ENCODE measurements around the gene PLPPR3. TPM values are rescaled to one million over a fixed set of nuclear protein-coding genes. Genes with fewer than 3 reads are reported as not detected.
A peak's percentile ranks its signal among the peaks of the same experiment; 100 is the strongest.

Gene PLPPR3
- total RNA-seq, 2 experiments from 2014 or later: not detected

DNA sequence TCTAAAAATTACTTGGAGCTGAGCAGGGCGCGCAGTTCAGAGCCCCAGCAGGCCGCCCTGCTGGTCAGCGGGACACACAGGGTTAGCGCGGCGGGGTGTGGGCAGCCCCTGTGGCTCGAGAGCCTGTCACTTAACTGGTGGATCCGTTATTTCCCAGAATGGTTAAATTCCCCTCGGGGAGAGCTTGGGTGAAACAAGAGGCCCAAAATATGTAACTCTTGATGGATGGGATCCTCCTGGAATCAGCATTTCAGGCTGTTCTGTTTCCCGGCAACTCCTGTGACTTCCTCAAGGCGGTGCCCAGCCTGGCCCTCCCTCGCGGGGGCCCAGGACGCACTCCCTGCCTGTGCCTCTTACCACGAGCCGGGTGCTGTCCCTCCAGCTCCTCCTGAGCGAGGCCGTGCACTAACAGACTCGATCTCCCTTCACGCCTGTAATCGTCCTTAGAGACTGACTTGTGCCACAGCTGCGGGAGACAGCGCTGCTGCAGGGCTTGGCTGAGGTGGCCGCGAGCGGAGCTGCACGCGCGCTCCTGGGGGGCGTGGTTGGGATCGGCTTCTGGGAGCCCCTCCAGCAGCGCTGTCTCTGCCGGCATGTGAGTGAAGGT, 14.8 kb downstream of the PLPPR3 start:
- Mint-ChIP-seq H3K4me1 (peaks cover 14% of the 10 kb centered on the region), H3K36me3 (ENCODE audit: low read depth) (peaks cover 57% of the 10 kb centered on the region), H3K9me3 (no peaks in the 10 kb centered on the region), H3K4me3 (no peak overlapping the region), H3K27ac (no peak overlapping the region), H3K27me3 (no peaks in the 10 kb centered on the region)
- DNase-seq: no peak
- POLR2A ChIA-PET: no interaction called here
- CTCF ChIA-PET: no interaction called here

GRCh38 chr19:805600-806550, 15.9 kb downstream of the PLPPR3 start:
- ChIA-PET CTCF (no interaction called here), POLR2A (no interaction called here)
- H3K4me3 Mint-ChIP-seq: no peak overlapping the region
- peaks cover 54% of the 10 kb centered on the region for H3K36me3 Mint-ChIP-seq (ENCODE audit: low read depth)
- DNase-seq: no peak
- no peak overlapping the region for H3K27ac Mint-ChIP-seq
- peaks cover 24% of the 10 kb centered on the region for H3K4me1 Mint-ChIP-seq
- H3K27me3 Mint-ChIP-seq: no peaks in the 10 kb centered on the region
- no peaks in the 10 kb centered on the region for H3K9me3 Mint-ChIP-seq

GRCh38 chr19:805166-805551, 16.6 kb downstream of the PLPPR3 start:
- Mint-ChIP-seq H3K9me3 (no peaks in the 10 kb centered on the region), H3K4me1 (peaks cover 30% of the 10 kb centered on the region), H3K4me3 (no peak overlapping the region), H3K36me3 (ENCODE audit: low read depth) (peaks cover 54% of the 10 kb centered on the region), H3K27ac (no peak overlapping the region), H3K27me3 (no peaks in the 10 kb centered on the region)
- ChIA-PET POLR2A (no interaction called here), CTCF (no interaction called here)
- no peak for DNase-seq

DNA sequence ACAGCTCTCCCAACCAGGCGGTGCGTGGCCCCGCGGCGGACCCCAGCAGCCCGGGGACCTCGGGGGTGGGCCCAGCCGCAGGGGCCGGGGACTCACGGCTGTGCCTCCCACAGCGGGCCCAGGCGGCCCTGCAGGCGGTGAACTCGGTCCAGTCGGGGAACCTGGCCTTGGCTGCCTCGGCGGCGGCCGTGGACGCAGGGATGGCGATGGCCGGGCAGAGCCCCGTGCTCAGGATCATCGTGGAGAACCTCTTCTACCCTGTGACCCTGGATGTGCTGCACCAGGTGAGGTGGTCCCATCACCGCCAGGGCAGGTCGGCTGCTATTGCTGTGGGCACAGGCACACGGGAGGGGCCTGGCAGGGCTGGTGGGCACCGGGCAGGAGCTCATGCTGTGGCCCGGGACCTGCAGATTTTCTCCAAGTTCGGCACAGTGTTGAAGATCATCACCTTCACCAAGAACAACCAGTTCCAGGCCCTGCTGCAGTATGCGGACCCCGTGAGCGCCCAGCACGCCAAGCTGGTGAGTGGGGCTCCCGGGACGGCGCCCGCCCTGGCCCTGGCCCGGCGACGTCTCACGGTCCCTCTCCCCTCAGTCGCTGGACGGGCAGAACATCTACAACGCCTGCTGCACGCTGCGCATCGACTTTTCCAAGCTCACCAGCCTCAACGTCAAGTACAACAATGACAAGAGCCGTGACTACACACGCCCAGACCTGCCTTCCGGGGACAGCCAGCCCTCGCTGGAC, 17.2 kb downstream of the PLPPR3 start:
- no peaks in the 10 kb centered on the region for H3K9me3 Mint-ChIP-seq
- peaks cover 53% of the 10 kb centered on the region for H3K36me3 Mint-ChIP-seq (ENCODE audit: low read depth)
- H3K27ac Mint-ChIP-seq: no peak overlapping the region
- DNase-seq: no peak
- no peaks in the 10 kb centered on the region for H3K27me3 Mint-ChIP-seq
- ChIA-PET CTCF (no interaction called here), POLR2A (no interaction called here)
- H3K4me3 Mint-ChIP-seq: no peak overlapping the region
- peaks cover 35% of the 10 kb centered on the region for H3K4me1 Mint-ChIP-seq

GRCh38 chr19:803686-804418, 17.9 kb downstream of the PLPPR3 start:
- no peak overlapping the region for H3K4me3 Mint-ChIP-seq
- H3K9me3 Mint-ChIP-seq: no peaks in the 10 kb centered on the region
- H3K4me1 Mint-ChIP-seq: peaks cover 41% of the 10 kb centered on the region
- H3K27me3 Mint-ChIP-seq: no peaks in the 10 kb centered on the region
- H3K36me3 Mint-ChIP-seq (ENCODE audit: low read depth): peaks cover 57% of the 10 kb centered on the region
- H3K27ac Mint-ChIP-seq: no peak overlapping the region
- DNase-seq: no peak
- POLR2A ChIA-PET: no interaction called here
- CTCF ChIA-PET: no interaction called here

DNA sequence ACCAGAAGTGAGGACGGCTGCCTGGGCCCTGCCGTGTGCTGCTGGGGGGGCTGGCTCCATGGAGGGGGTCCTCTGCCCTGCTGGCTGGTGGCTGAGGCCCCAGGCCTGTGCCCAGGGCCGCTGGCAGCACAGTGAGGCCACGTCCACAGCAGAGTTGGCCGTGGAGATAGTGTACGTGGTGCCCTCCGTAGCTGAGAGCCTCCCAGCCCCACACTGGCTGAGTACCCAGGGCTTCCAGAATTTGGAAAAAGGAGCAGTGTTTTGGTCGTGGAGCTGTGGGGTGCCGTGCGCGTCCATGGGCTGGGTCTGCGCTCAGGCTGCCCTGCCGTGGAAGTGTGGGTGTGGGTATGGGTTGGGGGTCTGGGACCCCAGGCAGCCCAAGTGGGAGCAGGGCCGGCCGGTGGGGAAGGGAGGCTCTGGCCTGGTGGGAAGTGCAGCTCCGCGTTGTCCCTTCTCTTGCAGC, 18.6 kb downstream of the PLPPR3 start:
- no peaks in the 10 kb centered on the region for H3K27me3 Mint-ChIP-seq
- peaks cover 41% of the 10 kb centered on the region for H3K4me1 Mint-ChIP-seq
- H3K4me3 Mint-ChIP-seq: no peak overlapping the region
- H3K36me3 Mint-ChIP-seq (ENCODE audit: low read depth): peaks cover 57% of the 10 kb centered on the region
- H3K27ac Mint-ChIP-seq: no peak overlapping the region
- ChIA-PET CTCF (interaction anchor here (0.9 kb wide), 1 partner anchor 30 kb away, joined by 3 read pairs; no protein-coding TSS in a partner anchor), POLR2A (no interaction called here)
- no peak for DNase-seq
- no peaks in the 10 kb centered on the region for H3K9me3 Mint-ChIP-seq

DNA sequence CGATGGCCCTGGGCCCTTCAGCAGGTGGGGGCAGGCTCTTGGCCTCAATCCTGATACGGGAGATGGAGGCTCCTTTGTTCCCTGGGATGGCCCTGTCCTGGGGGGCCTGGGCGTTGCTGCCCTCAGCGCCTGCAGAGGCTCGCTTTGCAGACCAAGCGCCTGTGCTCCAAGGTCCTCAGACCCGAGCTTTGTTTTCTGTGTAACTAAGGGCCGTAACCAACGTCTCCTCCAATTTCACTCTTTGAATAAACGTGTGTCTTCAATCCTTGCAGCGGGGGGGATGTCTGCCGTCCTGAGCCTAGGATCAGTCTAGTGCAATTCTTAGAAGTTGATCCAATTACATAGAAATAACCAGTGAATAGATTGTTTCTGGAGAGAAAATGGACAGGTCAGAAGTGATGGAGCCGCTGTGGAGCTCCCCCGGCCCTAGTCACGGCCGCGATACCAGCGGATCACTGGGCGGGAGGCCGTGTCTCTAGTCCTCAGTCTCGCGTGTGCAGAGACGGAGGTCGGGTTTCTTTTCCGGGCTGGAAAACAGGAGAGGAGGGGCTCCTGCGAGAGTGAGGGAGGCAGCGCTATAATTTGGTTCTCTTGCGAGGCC, 19.2 kb downstream of the PLPPR3 start:
- ChIA-PET POLR2A (no interaction called here), CTCF (interaction anchor here (0.9 to 1.6 kb wide), 2 partner anchors 9 to 30 kb away, joined by 3 read pairs; no protein-coding TSS in a partner anchor)
- H3K36me3 Mint-ChIP-seq (ENCODE audit: low read depth): peaks cover 51% of the 10 kb centered on the region
- H3K27ac Mint-ChIP-seq: peak overlapping the region; percentile 75
- no peak overlapping the region for H3K4me3 Mint-ChIP-seq
- DNase-seq: no peak
- no peaks in the 10 kb centered on the region for H3K27me3 Mint-ChIP-seq
- H3K4me1 Mint-ChIP-seq: peaks cover 41% of the 10 kb centered on the region
- H3K9me3 Mint-ChIP-seq: no peaks in the 10 kb centered on the region

DNA sequence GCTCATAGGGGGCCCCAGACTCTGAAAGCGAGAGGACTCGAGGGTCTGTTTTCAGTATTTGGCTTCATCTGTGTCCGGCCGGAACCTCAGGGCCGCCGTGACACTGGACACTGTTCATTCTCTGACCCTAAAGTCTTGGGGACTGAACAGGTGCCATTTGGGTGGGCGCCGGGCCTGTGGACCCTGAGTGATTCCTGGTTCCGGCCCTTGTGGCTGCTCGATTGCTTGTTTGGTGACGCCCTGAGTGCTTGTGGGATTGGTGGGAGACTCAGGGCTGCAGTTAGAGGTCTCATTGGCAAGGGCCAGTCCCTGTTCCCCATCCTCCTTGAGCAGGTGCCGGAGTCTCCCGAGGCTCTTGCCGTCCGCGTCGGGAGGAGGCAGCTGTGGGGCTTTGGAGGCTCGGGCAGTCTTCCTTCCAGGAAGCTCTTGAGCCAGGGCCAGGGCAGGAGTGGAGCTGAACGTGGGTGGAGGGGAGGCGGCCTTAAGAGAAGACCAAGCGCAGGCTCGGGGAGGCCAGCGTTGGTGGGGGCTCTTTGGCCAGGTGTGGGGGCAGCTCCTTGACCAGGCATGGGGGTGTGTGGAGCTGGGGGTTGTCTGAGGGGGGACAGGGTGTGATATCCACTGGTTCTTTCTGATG, 19.8 kb downstream of the PLPPR3 start:
- CTCF ChIA-PET: interaction anchor here (0.6 to 1.6 kb wide), 2 partner anchors 9 to 19 kb away, joined by 3 to 4 read pairs; no protein-coding TSS in a partner anchor
- POLR2A ChIA-PET: no interaction called here
- Mint-ChIP-seq H3K4me1 (peaks cover 37% of the 10 kb centered on the region), H3K27ac (no peak overlapping the region), H3K36me3 (ENCODE audit: low read depth) (peaks cover 45% of the 10 kb centered on the region), H3K4me3 (peak overlapping the region; percentile 60), H3K9me3 (no peaks in the 10 kb centered on the region), H3K27me3 (no peaks in the 10 kb centered on the region)
- no peak for DNase-seq

DNA sequence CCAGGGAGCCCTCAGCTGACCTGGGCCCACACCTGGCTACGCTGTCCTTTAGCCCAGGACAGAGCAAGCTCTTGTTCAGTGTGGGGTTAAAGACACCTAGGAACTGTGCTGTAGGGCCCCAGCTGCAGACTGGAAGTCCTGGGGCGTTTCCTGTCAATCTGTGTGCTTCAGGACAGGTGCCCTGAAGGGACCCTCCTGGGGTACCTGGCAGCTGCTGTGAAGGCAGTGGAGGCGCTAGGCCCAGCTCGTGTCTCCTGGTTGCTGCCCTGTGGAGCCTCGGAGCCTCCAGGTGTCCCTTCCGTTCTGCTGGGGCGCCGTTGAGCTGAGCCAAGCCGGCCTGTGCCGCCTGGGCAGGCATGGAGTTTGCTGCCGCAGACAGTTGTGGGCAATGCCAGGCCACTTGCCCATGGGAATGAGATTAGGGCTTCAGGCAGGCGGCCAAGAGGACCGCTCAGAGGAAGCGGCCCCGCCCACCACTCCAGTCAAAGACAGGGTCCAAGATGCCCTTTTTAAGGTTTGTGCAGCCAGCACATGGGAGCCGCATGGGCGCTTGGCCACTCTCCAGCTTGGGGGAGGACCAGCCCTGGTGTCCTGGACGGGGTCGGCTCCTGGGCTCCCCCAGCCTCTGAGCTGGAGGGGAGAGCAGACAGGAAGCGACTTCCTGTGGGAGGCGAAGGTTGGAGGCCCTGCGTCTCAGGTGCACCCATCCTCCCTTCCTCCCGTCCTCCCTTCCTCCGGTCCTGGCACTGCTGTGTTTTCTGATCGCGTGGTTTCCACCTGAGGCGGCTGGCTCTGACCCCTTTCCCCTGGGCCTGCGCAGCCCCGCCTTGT, 20.5 kb downstream of the PLPPR3 start:
- ChIA-PET POLR2A (no interaction called here), CTCF (interaction anchor here (0.6 to 1.6 kb wide), 2 partner anchors 10 to 18 kb away, joined by 3 to 4 read pairs; no protein-coding TSS in a partner anchor)
- H3K27ac Mint-ChIP-seq: peak overlapping the region; percentile 36
- H3K4me1 Mint-ChIP-seq: peaks cover 40% of the 10 kb centered on the region
- H3K27me3 Mint-ChIP-seq: no peaks in the 10 kb centered on the region
- H3K36me3 Mint-ChIP-seq (ENCODE audit: low read depth): peaks cover 44% of the 10 kb centered on the region
- no peaks in the 10 kb centered on the region for H3K9me3 Mint-ChIP-seq
- DNase-seq: no peak
- H3K4me3 Mint-ChIP-seq: peak overlapping the region; percentile 60

DNA sequence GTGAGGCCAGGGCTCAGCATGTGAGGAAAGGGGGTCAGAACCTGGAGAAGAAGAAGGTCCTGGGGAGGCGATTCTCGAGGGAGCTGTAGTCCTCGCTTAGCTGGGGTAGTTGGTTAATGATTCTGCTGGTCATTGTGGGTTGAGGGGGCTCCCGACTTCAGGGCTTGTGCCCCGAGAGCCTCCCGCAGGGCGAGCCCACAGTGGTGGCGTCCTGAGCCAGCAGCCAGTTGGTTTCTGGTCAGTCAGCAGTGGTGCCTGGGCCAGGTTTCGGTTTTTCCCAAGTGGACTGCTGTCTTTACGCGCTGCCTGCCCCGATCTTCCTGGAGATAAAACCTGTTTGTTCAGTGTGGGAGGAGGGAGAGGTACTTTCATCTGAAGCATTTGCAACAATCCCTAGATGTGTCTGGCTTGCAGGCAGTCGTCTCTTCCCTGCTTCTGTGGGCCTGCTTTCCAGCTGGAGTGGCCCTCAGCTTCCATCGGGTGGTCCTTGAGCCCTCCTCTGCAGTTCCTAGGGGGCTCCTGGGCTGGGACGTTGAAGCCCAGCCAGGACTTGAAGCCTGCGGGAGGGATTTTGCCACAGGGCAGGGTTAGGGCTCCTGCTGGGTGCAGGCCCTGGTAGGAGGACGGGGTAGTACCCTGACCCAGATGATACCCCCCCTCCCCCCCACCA, 21.3 kb downstream of the PLPPR3 start:
- DNase-seq: no peak
- H3K27ac Mint-ChIP-seq: peak overlapping the region; percentile 80
- H3K4me1 Mint-ChIP-seq: peaks cover 40% of the 10 kb centered on the region
- no peaks in the 10 kb centered on the region for H3K9me3 Mint-ChIP-seq
- POLR2A ChIA-PET: interaction anchor here (0.7 kb wide), 1 partner anchor 93 kb away, joined by 3 read pairs; no protein-coding TSS in a partner anchor
- H3K36me3 Mint-ChIP-seq (ENCODE audit: low read depth): peaks cover 44% of the 10 kb centered on the region
- no peaks in the 10 kb centered on the region for H3K27me3 Mint-ChIP-seq
- H3K4me3 Mint-ChIP-seq: peak overlapping the region; percentile 90
- CTCF ChIA-PET: interaction anchor here (2.1 kb wide), 1 partner anchor 8 kb away, joined by 6 read pairs; no protein-coding TSS in a partner anchor

All from activated CD4-positive, alpha-beta T cell treated with anti-CD3 and anti-CD28 coated beads, Interleukin-2, amount 10 ng/mL, durations not matched to agents 7 days and 5 days (primary cell).